NCI-H82 (cell line): Measurements from ENCODE around the gene SPTBN5.

Experiments
- DNase-seq: peaks from one replicate; lab custom pipeline; 2025; lab: John Stamatoyannopoulos, UW

Gene SPTBN5

GRCh38 chr15:41866263-41866703 is 27.6 kb downstream of the SPTBN5 start:
- DNase-seq, result no peak

- no peak for DNase-seq
These were observed 28.3 kb downstream of the SPTBN5 start for GRCh38 chr15:41865490-41866055.

GRCh38 chr15:41862515-41863116 is 31.2 kb downstream of the SPTBN5 start:
- no peak for DNase-seq

GRCh38 chr15:41861736-41862356 is 32.0 kb downstream of the SPTBN5 start:
- no peak for DNase-seq

- DNase-seq, result no peak
These were observed 33.6 kb downstream of the SPTBN5 start for GRCh38 chr15:41860049-41860828.

- no peak for DNase-seq
These were observed 35.1 kb downstream of the SPTBN5 start for GRCh38 chr15:41858756-41859155.

GRCh38 chr15:41857316-41857715 is 36.5 kb downstream of the SPTBN5 start:
- DNase-seq, result no peak

GRCh38 chr15:41856716-41857115 is 37.1 kb downstream of the SPTBN5 start:
- DNase-seq, result no peak

GRCh38 chr15:41856262-41856661 is 37.6 kb downstream of the SPTBN5 start:
- DNase-seq, result no peak

- DNase-seq, result no peak
These were observed 38.4 kb downstream of the SPTBN5 start for GRCh38 chr15:41855261-41855961.

- DNase-seq, result no peak
These were observed 39.4 kb downstream of the SPTBN5 start for GRCh38 chr15:41854443-41854842.

- no peak for DNase-seq
These were observed 40.0 kb downstream of the SPTBN5 start for GRCh38 chr15:41853831-41854230.

GRCh38 chr15:41852736-41853590 is 40.9 kb downstream of the SPTBN5 start:
- no peak for DNase-seq

GRCh38 chr15:41851755-41852370 is 42.0 kb downstream of the SPTBN5 start:
- DNase-seq, result no peak

- no peak for DNase-seq
These were observed 42.7 kb downstream of the SPTBN5 start for GRCh38 chr15:41851167-41851523.

- DNase-seq, result no peak
These were observed 43.2 kb downstream of the SPTBN5 start for GRCh38 chr15:41850482-41851166.

- no peak for DNase-seq
These were observed 44.0 kb downstream of the SPTBN5 start for GRCh38 chr15:41849861-41850260.

GRCh38 chr15:41849204-41849603 is 44.6 kb downstream of the SPTBN5 start:
- DNase-seq, result no peak

- DNase-seq, result no peak
These were observed 45.2 kb downstream of the SPTBN5 start for GRCh38 chr15:41848631-41849030.

GRCh38 chr15:41847981-41848380 is 45.9 kb downstream of the SPTBN5 start:
- DNase-seq, result no peak
